Caco-2 (cell line): Measurements from ENCODE around the gene PCBP4. TPM values are rescaled to one million over a fixed set of nuclear protein-coding genes. Genes with fewer than 3 reads are reported as not detected.

Source experiments
- BruUV-seq: library from RNA; stranded (reverse); fragments of 400-500 nt; replicated peaks from 2 replicates; lab custom pipeline; 2021; lab: Mats Ljungman, UMichigan
- CTCF ChIA-PET: fragments of 300-600 bp; sonication (Branson Sonifier 250); formaldehyde crosslinking; loops from one replicate; lab custom pipeline; 2022; ENCODE audit warnings: antibody characterized with exemption; lab: Charles Lee
- POLR2A ChIA-PET: fragments of 300-600 bp; sonication (Branson Sonifier 250); formaldehyde crosslinking; loops from one replicate; lab custom pipeline; 2022; ENCODE audit warnings: antibody characterized with exemption; lab: Charles Lee
- DNase-seq, 2 experiments: peaks; one replicate each; pipeline versions ENCODE4 v3.0.0 to v3.0.0-alpha.2; 2020 to 2022
- H3K27me3 ChIP-seq: replicated peaks from 2 replicates; pipeline ENCODE4 v1.6.0; 2011; ENCODE audit warnings: low read length; ENCODE audit not compliant: control insufficient read depth, insufficient read depth
- H3K36me3 ChIP-seq: 2 replicates; pipeline ENCODE4 v1.5.1; 2011; ENCODE audit warnings: low read length; ENCODE audit not compliant: control insufficient read depth, insufficient read depth
- H3K4me1 ChIP-seq: fragments of 250-450 bp; sonication (Bioruptor Pico); 2 replicates; pipeline ENCODE4 v1.5.1; 2020; ENCODE audit warnings: mild to moderate bottlenecking
- H3K4me3 ChIP-seq: 2 replicates; pipeline ENCODE4 v1.5.1; 2011; ENCODE audit warnings: low read depth, mild to moderate bottlenecking, control low read depth, low read length
- H3K9me3 ChIP-seq: fragments of 250-450 bp; sonication (Bioruptor Pico); 2 replicates; pipeline ENCODE4 v1.5.1; 2020; ENCODE audit warnings: mild to moderate bottlenecking, moderate library complexity
- H3K27ac Mint-ChIP-seq: one replicate; pipeline ENCODE4 v1.8.0; 2022; ENCODE audit warnings: mixed read lengths; ENCODE audit not compliant: unreplicated experiment
- H3K27me3 Mint-ChIP-seq: one replicate; pipeline ENCODE4 v1.8.0; 2022; ENCODE audit warnings: mixed read lengths; ENCODE audit not compliant: insufficient read depth, unreplicated experiment
- H3K36me3 Mint-ChIP-seq: one replicate; pipeline ENCODE4 v1.8.0; 2022; ENCODE audit warnings: mild to moderate bottlenecking, mixed read lengths; ENCODE audit not compliant: insufficient read depth, unreplicated experiment
- H3K4me1 Mint-ChIP-seq: one replicate; pipeline ENCODE4 v1.8.0; 2022; ENCODE audit warnings: low read depth, mixed read lengths; ENCODE audit not compliant: unreplicated experiment
- H3K4me3 Mint-ChIP-seq: one replicate; pipeline ENCODE4 v1.8.0; 2022; ENCODE audit warnings: mild to moderate bottlenecking, moderate library complexity, mixed read lengths; ENCODE audit not compliant: unreplicated experiment
- H3K9me3 Mint-ChIP-seq: one replicate; pipeline ENCODE4 v1.8.0; 2022; ENCODE audit warnings: mixed read lengths; ENCODE audit not compliant: unreplicated experiment
- CTCF ChIP-seq, 2 experiments: fragments of 200-600 bp in 1 of 2; IDR thresholded peaks; 1 replicate in 1 of 2; 2 replicates in 1 of 2; pipeline versions ENCODE4 v1.5.1 to v1.8.0; 2011 to 2022; ENCODE audit warnings: antibody characterized with exemption in 1 of 2, control low read depth in 1 of 2, inconsistent platforms in 1 of 2, low read depth in 1 of 2, low read length in 1 of 2, mild to moderate bottlenecking in 1 of 2, moderate library complexity in 1 of 2; ENCODE audit not compliant: insufficient read depth in 1 of 2, severe bottlenecking in 1 of 2, unreplicated experiment in 1 of 2
- intact Hi-C: fragments of 100-400 bp; cut with micrococcal nuclease; formaldehyde crosslinking; loops from one replicate; pipeline ENCODE4 v1.10.0; 2022; ENCODE audit not compliant: unreplicated experiment
- total RNA-seq: library from RNA; stranded (reverse); gene quantifications from 2 replicates; pipeline ENCODE4 v1.2.3, GENCODE V29; 2022

Gene PCBP4
- total RNA-seq, 1 experiment from 2014 or later: 46.5 TPM

- Histone ChIP-seq H3K4me3 (no peak overlapping the region), H3K4me1 (peaks cover 11% of the 10 kb centered on the region), H3K27me3 (no peaks in the 10 kb centered on the region), H3K36me3 (no peaks in the 10 kb centered on the region; the same call in 1 of the 2 replicates), H3K9me3 (no peaks in the 10 kb centered on the region)
- Mint-ChIP-seq H3K27ac (no peak overlapping the region), H3K27me3 (no peaks in the 10 kb centered on the region), H3K36me3 (peaks cover 56% of the 10 kb centered on the region), H3K4me3 (no peak overlapping the region), H3K9me3 (no peaks in the 10 kb centered on the region), H3K4me1 (peaks cover 7% of the 10 kb centered on the region)
- POLR2A ChIA-PET: no interaction called here
- CTCF ChIA-PET: no interaction called here
- no peak for TF ChIP-seq CTCF (IDR thresholded peaks at IDR 0.05; ENCODE audit: insufficient read depth in 1 of 2, low read depth in 1 of 2, low read length in 1 of 2, severe bottlenecking in 1 of 2, unreplicated experiment in 1 of 2)
- peak in 1 of 2 experiments; percentile 11 for DNase-seq
- no TSS peak for BruUV-seq
- intact Hi-C loops: no loop called here
Measured at GRCh38 chr3:51937611-51938450, 29.4 kb downstream of the PCBP4 start.

- peaks cover 61% of the 10 kb centered on the region for H3K36me3 Mint-ChIP-seq
- peaks cover 7% of the 10 kb centered on the region for H3K4me1 Mint-ChIP-seq
- H3K9me3 Mint-ChIP-seq: no peaks in the 10 kb centered on the region
- Histone ChIP-seq H3K4me3 (no peak overlapping the region), H3K9me3 (no peaks in the 10 kb centered on the region), H3K4me1 (peaks cover 5% of the 10 kb centered on the region), H3K27me3 (no peaks in the 10 kb centered on the region), H3K36me3 (no peaks in the 10 kb centered on the region; the same call in 1 of the 2 replicates)
- TF ChIP-seq CTCF (IDR thresholded peaks at IDR 0.05; ENCODE audit: insufficient read depth in 1 of 2, low read depth in 1 of 2, low read length in 1 of 2, severe bottlenecking in 1 of 2, unreplicated experiment in 1 of 2): no peak
- CTCF ChIA-PET: no interaction called here
- H3K27me3 Mint-ChIP-seq: no peaks in the 10 kb centered on the region
- POLR2A ChIA-PET: no interaction called here
- no TSS peak for BruUV-seq
- DNase-seq: peak in 1 of 2 experiments; percentile 10
- intact Hi-C loops: no loop called here
- no peak overlapping the region for H3K27ac Mint-ChIP-seq
- no peak overlapping the region for H3K4me3 Mint-ChIP-seq
Measured at GRCh38 chr3:51937014-51937413, 30.2 kb downstream of the PCBP4 start.

- Histone ChIP-seq H3K27me3 (no peaks in the 10 kb centered on the region), H3K36me3 (no peaks in the 10 kb centered on the region; the same call in 1 of the 2 replicates), H3K9me3 (no peaks in the 10 kb centered on the region), H3K4me1 (peaks cover 5% of the 10 kb centered on the region), H3K4me3 (no peak overlapping the region)
- H3K4me3 Mint-ChIP-seq: no peak overlapping the region
- peaks cover 7% of the 10 kb centered on the region for H3K4me1 Mint-ChIP-seq
- H3K27me3 Mint-ChIP-seq: no peaks in the 10 kb centered on the region
- intact Hi-C loops: no loop called here
- ChIA-PET CTCF (no interaction called here), POLR2A (no interaction called here)
- no TSS peak for BruUV-seq
- DNase-seq: no peak
- no peak overlapping the region for H3K27ac Mint-ChIP-seq
- no peaks in the 10 kb centered on the region for H3K9me3 Mint-ChIP-seq
- TF ChIP-seq CTCF (IDR thresholded peaks at IDR 0.05; ENCODE audit: insufficient read depth in 1 of 2, low read depth in 1 of 2, low read length in 1 of 2, severe bottlenecking in 1 of 2, unreplicated experiment in 1 of 2): no peak
- peaks cover 61% of the 10 kb centered on the region for H3K36me3 Mint-ChIP-seq
Measured at GRCh38 chr3:51935886-51936755, 31.1 kb downstream of the PCBP4 start.
